Measurements from ENCODE around the gene MPC2.
"Not testable (repeated sequence)": the region's sequence is repeated elsewhere in the genome, so short reads cannot be mapped to it uniquely, and the experiment has no call there.

The MPC2 gene

GRCh38 chr1:167871331-167871730, 65.5 kb downstream of the MPC2 start:
- no peak for DNase-seq (ENCODE audit: low read depth)
- TF ChIP-seq CTCF (IDR thresholded peaks at IDR 0.05; ENCODE audit: control insufficient read depth, insufficient read depth, low read depth, low read length, missing control alignments): no peak
- no peak overlapping the region for H3K4me3 ChIP-seq (ENCODE audit: control insufficient read depth, low read depth, low read length)

- not testable (repeated sequence) for DNase-seq (ENCODE audit: low read depth); H3K4me3 ChIP-seq (ENCODE audit: control insufficient read depth, low read depth, low read length)
These were observed 67.5 kb downstream of the MPC2 start for GRCh38 chr1:167869157-167870001.

GRCh38 chr1:167866739-167867414, 70.0 kb downstream of the MPC2 start:
- DNase-seq (ENCODE audit: low read depth): not testable (repeated sequence)

More at GRCh38 chr1:167866739-167867414, 70.0 kb downstream of the MPC2 start:
- not testable (repeated sequence) for H3K4me3 ChIP-seq (ENCODE audit: control insufficient read depth, low read depth, low read length)
